Peyer's patch (tissue), 4 donors: Measurements from ENCODE around the gene MSI2.

Experiments used
- CTCF ChIP-seq, 6 experiments: fragments of 450-650 bp in 4 of 6; fragments of 200-600 bp in 2 of 6; sonication (generic) in 1 of 6; IDR thresholded peaks; one replicate each; pipeline ENCODE4 v1.5.1; 2017 to 2019; ENCODE audit warnings: antibody characterized with exemption in 6 of 6, mild to moderate bottlenecking in 3 of 6, moderate library complexity in 1 of 6
- POLR2A ChIP-seq, 2 donors: fragments of 450-650 bp; IDR thresholded peaks; one replicate each; pipeline ENCODE4 v1.5.1; 2017; ENCODE audit warnings: antibody characterized with exemption in 2 of 2, mild to moderate bottlenecking in 2 of 2, moderate library complexity in 2 of 2

- TF ChIP-seq CTCF (IDR thresholded peaks at IDR 0.05) (no peak), POLR2A (IDR thresholded peaks at IDR 0.05) (no peak)
Measured at GRCh38 chr17:57330587-57330986, 74.3 kb downstream of the MSI2 start.
